Uterus (tissue), 4 donors: Measurements from ENCODE around the gene CYFIP1. TPM values are rescaled to one million over a fixed set of nuclear protein-coding genes. Genes with fewer than 3 reads are reported as not detected.

Experiments used
- DNase-seq, 2 donors: peaks; one replicate each; pipeline ENCODE4 v3.0.0-alpha.2; 2019 to 2020
- H3K27ac ChIP-seq, 2 donors: fragments of 200-600 bp; sonication (generic); 1 replicate in 1 of 2; 2 replicates in 1 of 2; pipeline ENCODE4 v1.5.1; 2016 to 2018
- H3K27me3 ChIP-seq, 2 donors: fragments of 200-600 bp; sonication (generic); one replicate each; pipeline ENCODE4 v1.5.1; 2018 to 2019; ENCODE audit warnings: control low read depth in 1 of 2
- H3K36me3 ChIP-seq, 2 donors: fragments of 200-600 bp; sonication (generic); one replicate each; pipeline ENCODE4 v1.5.1; 2019; ENCODE audit warnings: control low read depth in 1 of 2
- H3K4me1 ChIP-seq, 2 donors: fragments of 200-600 bp; sonication (generic); one replicate each; pipeline ENCODE4 v1.5.1; 2018 to 2019; ENCODE audit warnings: control low read depth in 1 of 2
- H3K4me3 ChIP-seq, 2 donors: fragments of 200-600 bp; sonication (generic); 1 replicate in 1 of 2; 2 replicates in 1 of 2; pipeline ENCODE4 v1.5.1; 2018 to 2019; ENCODE audit warnings: mild to moderate bottlenecking in 1 of 2
- H3K9me3 ChIP-seq, 2 donors: fragments of 200-600 bp; sonication (generic); one replicate each; pipeline ENCODE4 v1.5.1; 2019; ENCODE audit warnings: control low read depth in 1 of 2
- CTCF ChIP-seq, 4 experiments: fragments of 200-600 bp in 2 of 4; fragments of 450-650 bp in 2 of 4; sonication (generic) in 2 of 4; IDR thresholded peaks; one replicate each; pipeline ENCODE4 v1.5.1; 2016 to 2019; ENCODE audit warnings: antibody characterized with exemption in 4 of 4, mild to moderate bottlenecking in 2 of 4, moderate library complexity in 1 of 4
- POLR2A ChIP-seq, 2 donors: fragments of 450-650 bp; IDR thresholded peaks; one replicate each; pipeline ENCODE4 v1.6.1; 2016; ENCODE audit warnings: antibody characterized with exemption in 2 of 2, mild to moderate bottlenecking in 1 of 2, moderate library complexity in 1 of 2
- intact Hi-C: fragments of 100-400 bp; cut with DNase I; formaldehyde crosslinking; loops from one replicate; pipeline ENCODE4 v1.15.1; 2023; ENCODE audit warnings: low total_unique reads
- total RNA-seq, 4 donors: library from RNA; depleted of rRNA in 3 of 4; stranded (reverse); fragments of >200 nt in 3 of 4; gene quantifications; one replicate each; pipeline versions ENCODE4 v1.1.0 to v1.2.4, GENCODE V29; 2014 to 2023
- donor health status: DM: yes; HTN: yes; CAD: no.

Gene CYFIP1
- total RNA-seq, 4 donors from 2014 or later = 61.5 to 145 (median 101) TPM

GRCh38 chr15:22933641-22934061 is 46.5 kb downstream of the CYFIP1 start:
- intact Hi-C loops = no loop called here
- Histone ChIP-seq H3K9me3 (no peaks in the 10 kb centered on the region), H3K4me1 (no peaks in the 10 kb centered on the region), H3K4me3 (no peak overlapping the region), H3K27ac (no peak overlapping the region), H3K27me3 (no peaks in the 10 kb centered on the region), H3K36me3 (no peaks in the 10 kb centered on the region)
- TF ChIP-seq POLR2A (IDR thresholded peaks at IDR 0.05) = no peak
- TF ChIP-seq CTCF (IDR thresholded peaks at IDR 0.05) = no peak
- DNase-seq = no peak

GRCh38 chr15:22931784-22932536 is 48.2 kb downstream of the CYFIP1 start:
- no peaks in the 10 kb centered on the region for H3K36me3 ChIP-seq
- intact Hi-C loops = no loop called here
- DNase-seq = no peak
- no peaks in the 10 kb centered on the region for H3K9me3 ChIP-seq
- H3K27me3 ChIP-seq = no peaks in the 10 kb centered on the region
- no peak overlapping the region for H3K27ac ChIP-seq
- H3K4me3 ChIP-seq = no peak overlapping the region
- TF ChIP-seq CTCF (IDR thresholded peaks at IDR 0.05) (no peak), POLR2A (IDR thresholded peaks at IDR 0.05) (no peak)
- no peaks in the 10 kb centered on the region for H3K4me1 ChIP-seq

- Histone ChIP-seq H3K4me3 (no peak overlapping the region), H3K27ac (no peak overlapping the region), H3K27me3 (no peaks in the 10 kb centered on the region), H3K36me3 (no peaks in the 10 kb centered on the region), H3K9me3 (no peaks in the 10 kb centered on the region), H3K4me1 (no peaks in the 10 kb centered on the region)
- intact Hi-C loops = no loop called here
- DNase-seq = no peak
- TF ChIP-seq POLR2A (IDR thresholded peaks at IDR 0.05) (no peak), CTCF (IDR thresholded peaks at IDR 0.05) (no peak)
These were observed 49.2 kb downstream of the CYFIP1 start for GRCh38 chr15:22930782-22931484.

- H3K4me1 ChIP-seq = no peaks in the 10 kb centered on the region
- H3K4me3 ChIP-seq = no peak overlapping the region
- TF ChIP-seq CTCF (IDR thresholded peaks at IDR 0.05) = no peak
- TF ChIP-seq POLR2A (IDR thresholded peaks at IDR 0.05) = no peak
- intact Hi-C loops = no loop called here
- no peaks in the 10 kb centered on the region for H3K27me3 ChIP-seq
- no peak overlapping the region for H3K27ac ChIP-seq
- no peaks in the 10 kb centered on the region for H3K9me3 ChIP-seq
- no peaks in the 10 kb centered on the region for H3K36me3 ChIP-seq
- DNase-seq = no peak
These were observed 52.4 kb downstream of the CYFIP1 start for GRCh38 chr15:22927761-22928160.

GRCh38 chr15:22925875-22926274 is 54.3 kb downstream of the CYFIP1 start:
- no peaks in the 10 kb centered on the region for H3K36me3 ChIP-seq
- no peak overlapping the region for H3K27ac ChIP-seq
- H3K4me3 ChIP-seq = no peak overlapping the region
- no peak for TF ChIP-seq CTCF (IDR thresholded peaks at IDR 0.05)
- no peak for TF ChIP-seq POLR2A (IDR thresholded peaks at IDR 0.05)
- H3K9me3 ChIP-seq = no peaks in the 10 kb centered on the region
- DNase-seq = no peak
- no peaks in the 10 kb centered on the region for H3K27me3 ChIP-seq
- no peaks in the 10 kb centered on the region for H3K4me1 ChIP-seq
- intact Hi-C loops = no loop called here
